Measurements from ENCODE around the gene TM9SF4. TPM values are rescaled to one million over a fixed set of nuclear protein-coding genes. Genes with fewer than 3 reads are reported as not detected.

The TM9SF4 gene
- total RNA-seq, 1 donor from 2014 or later: 39.6 TPM

DNA sequence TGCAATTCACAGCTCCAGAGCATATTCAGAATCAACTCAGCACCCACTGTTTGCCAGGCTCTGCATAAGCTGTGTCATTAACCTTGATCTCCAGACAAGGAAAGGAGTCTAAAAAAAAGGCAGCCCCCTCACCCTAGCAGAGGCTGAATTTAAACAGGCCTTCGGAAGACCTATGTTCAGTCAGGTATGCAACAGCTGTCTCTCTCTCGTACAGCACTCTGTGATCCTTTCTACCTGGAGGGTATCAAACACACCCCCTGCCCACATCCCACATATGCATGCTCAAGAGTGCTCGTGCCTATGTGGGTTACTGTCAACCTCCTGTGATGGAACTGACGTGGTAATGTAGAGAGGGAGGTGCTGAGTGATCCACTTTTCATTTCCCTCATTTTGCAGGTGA lies 89.5 kb downstream of the TM9SF4 start:
- no peaks in the 10 kb centered on the region for H3K27me3 ChIP-seq (ENCODE audit: control insufficient read depth, insufficient read depth, low read length)
- TF ChIP-seq, protein P1, sequence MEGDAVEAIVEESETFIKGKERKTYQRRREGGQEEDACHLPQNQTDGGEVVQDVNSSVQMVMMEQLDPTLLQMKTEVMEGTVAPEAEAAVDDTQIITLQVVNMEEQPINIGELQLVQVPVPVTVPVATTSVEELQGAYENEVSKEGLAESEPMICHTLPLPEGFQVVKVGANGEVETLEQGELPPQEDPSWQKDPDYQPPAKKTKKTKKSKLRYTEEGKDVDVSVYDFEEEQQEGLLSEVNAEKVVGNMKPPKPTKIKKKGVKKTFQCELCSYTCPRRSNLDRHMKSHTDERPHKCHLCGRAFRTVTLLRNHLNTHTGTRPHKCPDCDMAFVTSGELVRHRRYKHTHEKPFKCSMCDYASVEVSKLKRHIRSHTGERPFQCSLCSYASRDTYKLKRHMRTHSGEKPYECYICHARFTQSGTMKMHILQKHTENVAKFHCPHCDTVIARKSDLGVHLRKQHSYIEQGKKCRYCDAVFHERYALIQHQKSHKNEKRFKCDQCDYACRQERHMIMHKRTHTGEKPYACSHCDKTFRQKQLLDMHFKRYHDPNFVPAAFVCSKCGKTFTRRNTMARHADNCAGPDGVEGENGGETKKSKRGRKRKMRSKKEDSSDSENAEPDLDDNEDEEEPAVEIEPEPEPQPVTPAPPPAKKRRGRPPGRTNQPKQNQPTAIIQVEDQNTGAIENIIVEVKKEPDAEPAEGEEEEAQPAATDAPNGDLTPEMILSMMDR (IDR thresholded peaks at IDR 0.05; ENCODE audit: insufficient read depth, low read length, poor library complexity, severe bottlenecking): no peak
- no peak for DNase-seq (ENCODE audit: low read depth)

DNA sequence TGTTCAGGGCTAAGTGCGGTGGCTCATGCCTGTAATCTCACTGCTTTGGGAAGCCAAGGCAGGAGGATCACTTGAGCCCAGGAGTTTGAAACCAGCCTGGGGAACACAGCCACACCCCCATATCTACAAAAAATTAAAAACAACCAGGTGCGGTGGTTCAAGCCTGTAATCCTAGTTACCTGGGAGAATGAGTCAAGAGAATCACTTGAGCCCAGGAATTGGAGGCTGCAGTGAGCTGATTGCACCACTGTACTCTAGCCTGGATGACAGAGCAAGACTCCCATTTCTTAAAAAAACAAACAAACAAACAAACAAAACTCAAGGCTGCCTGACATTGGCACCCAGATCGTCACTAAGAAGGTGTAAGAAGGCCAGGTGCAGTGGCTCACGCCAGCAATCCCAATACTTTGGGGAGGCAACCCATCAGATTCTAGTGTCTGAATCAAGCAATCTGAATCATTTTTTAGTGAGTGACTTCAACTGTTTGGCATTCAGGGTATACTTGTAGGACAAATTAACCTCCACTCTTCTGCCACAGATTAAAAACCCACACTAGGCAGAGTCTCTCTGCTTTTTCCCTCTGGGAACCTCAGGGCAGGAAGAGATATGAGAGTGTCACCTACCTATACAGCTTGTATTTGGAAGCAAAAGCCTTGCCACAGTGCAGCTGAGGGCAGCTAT lies 91.9 kb downstream of the TM9SF4 start:
- no peak overlapping the region for H3K4me3 ChIP-seq (ENCODE audit: low read depth, low read length)
- DNase-seq (ENCODE audit: low read depth): no peak
- TF ChIP-seq, protein P1 (IDR thresholded peaks at IDR 0.05; ENCODE audit: insufficient read depth, low read length, poor library complexity, severe bottlenecking): no peak
- H3K27me3 ChIP-seq (ENCODE audit: control insufficient read depth, insufficient read depth, low read length): no peaks in the 10 kb centered on the region
- H3K36me3 ChIP-seq (ENCODE audit: control insufficient read depth, insufficient read depth, low read length): peaks cover 9% of the 10 kb centered on the region

More for the DNA sequence above, 89.5 kb downstream of the TM9SF4 start:
- no peak overlapping the region for H3K4me3 ChIP-seq (ENCODE audit: low read depth, low read length)
- H3K36me3 ChIP-seq (ENCODE audit: control insufficient read depth, insufficient read depth, low read length): peaks cover 13% of the 10 kb centered on the region

DNA sequence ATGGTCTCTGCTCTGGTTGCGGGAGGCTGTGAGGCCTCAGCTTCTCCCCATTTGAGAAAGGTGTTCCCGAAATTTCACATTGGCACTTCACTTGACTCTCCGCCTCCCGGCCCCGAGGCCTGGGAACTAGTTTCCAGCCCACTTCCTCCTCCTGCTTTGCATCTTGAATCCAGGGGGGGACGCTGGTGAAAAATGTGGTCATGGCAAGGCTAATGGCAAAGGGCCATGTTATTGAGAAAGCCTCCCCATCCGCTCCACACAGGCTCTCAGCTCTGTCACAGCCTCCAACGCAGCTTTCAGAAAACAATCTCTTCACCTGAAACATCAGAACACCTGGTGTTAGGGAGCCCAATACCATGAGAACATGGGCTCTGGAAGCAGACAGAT lies 92.5 kb downstream of the TM9SF4 start:
- no peaks in the 10 kb centered on the region for H3K27me3 ChIP-seq (ENCODE audit: control insufficient read depth, insufficient read depth, low read length)
- H3K36me3 ChIP-seq (ENCODE audit: control insufficient read depth, insufficient read depth, low read length): peaks cover 8% of the 10 kb centered on the region
- no peak overlapping the region for H3K4me3 ChIP-seq (ENCODE audit: low read depth, low read length)
- TF ChIP-seq, protein P1 (IDR thresholded peaks at IDR 0.05; ENCODE audit: insufficient read depth, low read length, poor library complexity, severe bottlenecking): no peak
- DNase-seq (ENCODE audit: low read depth): no peak

DNA sequence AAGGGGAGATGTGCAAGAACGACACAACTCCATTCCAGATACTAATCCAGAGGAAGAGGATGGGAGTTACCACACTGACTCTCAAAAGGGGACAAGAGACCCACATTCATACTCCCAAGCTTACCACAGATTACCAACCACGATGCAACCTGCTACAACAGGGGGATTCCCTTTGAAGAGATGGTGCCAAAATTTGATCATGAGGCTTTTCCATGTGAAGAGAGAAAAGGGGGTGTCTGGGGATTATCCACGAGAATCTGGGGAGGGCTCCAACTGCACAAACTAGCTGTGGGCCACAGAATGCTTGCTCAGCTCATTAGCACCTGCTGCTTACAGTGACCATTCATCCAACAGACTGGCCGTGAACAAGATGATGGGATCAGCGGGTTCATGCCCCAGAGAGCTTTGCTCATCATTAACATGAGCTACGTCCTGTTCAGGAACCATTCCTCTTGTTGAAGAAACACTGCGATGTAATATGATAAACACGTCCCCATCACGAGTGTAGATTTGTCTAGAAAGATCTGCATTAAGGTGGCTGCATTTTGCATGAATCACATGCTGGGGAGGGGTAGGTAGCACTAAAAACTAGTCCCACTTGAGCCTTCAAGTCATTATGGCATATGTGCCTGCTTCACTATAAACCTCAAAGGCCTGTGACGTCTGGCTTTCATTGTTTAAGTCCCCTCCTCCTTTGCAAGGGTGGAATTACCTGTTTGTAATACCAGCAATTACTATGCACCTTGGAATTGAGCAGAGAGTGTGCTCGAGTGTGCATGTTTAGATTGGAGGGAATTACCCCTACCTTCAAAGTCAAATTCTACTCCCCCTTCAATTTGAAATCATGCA lies 94.1 kb downstream of the TM9SF4 start:
- Histone ChIP-seq H3K36me3 (ENCODE audit: control insufficient read depth, insufficient read depth, low read length) (peaks cover 6% of the 10 kb centered on the region), H3K27me3 (ENCODE audit: control insufficient read depth, insufficient read depth, low read length) (no peaks in the 10 kb centered on the region), H3K4me3 (ENCODE audit: low read depth, low read length) (no peak overlapping the region)
- TF ChIP-seq, protein P1 (IDR thresholded peaks at IDR 0.05; ENCODE audit: insufficient read depth, low read length, poor library complexity, severe bottlenecking): no peak
- DNase-seq (ENCODE audit: low read depth): no peak

DNA sequence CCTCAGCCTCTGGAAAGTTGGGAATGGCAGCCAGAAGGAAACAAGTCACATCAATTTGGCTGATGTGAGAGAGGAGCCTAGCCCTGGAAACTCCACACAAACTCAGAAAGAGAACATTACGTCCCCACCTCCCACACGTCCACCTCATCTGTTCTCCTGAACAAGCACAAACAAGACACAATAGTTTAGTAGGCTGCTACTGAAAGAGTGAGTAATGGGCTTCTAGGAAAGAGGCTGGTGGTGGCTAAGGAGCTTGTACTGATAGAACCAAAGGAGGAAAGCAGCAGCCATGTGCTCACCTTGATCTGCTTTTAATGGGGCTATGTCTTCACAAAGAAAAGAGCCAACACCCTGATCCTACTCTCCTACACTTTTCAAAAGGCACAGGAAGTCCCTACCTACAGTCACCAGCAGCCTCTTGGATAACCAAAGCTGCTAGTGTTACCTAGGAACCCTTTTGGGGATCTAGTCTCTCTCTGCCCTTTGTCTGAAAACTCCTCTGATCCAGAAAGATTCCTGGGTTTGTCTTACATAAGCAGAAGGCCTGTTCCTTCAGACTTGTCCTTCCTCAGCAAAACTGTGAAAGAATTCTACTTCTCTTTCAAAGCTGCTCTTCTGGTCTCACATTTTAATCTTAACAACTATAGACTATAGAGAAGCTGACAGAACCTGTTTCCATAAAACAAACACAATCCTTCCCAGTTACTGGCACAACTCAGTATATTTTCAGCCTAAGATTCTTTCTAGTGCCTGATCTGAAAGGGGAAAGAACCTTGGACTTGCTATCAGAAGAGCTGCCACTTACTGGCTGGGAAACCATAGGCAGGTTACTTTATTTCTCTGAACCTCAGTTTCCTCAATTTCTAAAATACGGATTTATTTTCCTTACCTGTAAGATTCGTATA lies 94.9 kb downstream of the TM9SF4 start:
- Histone ChIP-seq H3K27me3 (ENCODE audit: control insufficient read depth, insufficient read depth, low read length) (no peaks in the 10 kb centered on the region), H3K4me3 (ENCODE audit: low read depth, low read length) (no peak overlapping the region), H3K36me3 (ENCODE audit: control insufficient read depth, insufficient read depth, low read length) (peaks cover 4% of the 10 kb centered on the region)
- DNase-seq (ENCODE audit: low read depth): no peak
- TF ChIP-seq, protein P1 (IDR thresholded peaks at IDR 0.05; ENCODE audit: insufficient read depth, low read length, poor library complexity, severe bottlenecking): no peak
